Epithelial cell of proximal tubule (primary cell): Measurements from ENCODE around the gene RBM38. TPM values are rescaled to one million over a fixed set of nuclear protein-coding genes. Genes with fewer than 3 reads are reported as not detected.

Experiments used
- DNase-seq: peaks from one replicate; pipeline ENCODE4 v3.0.0-alpha.2; 2011; ENCODE audit warnings: low read depth
- H3K4me3 ChIP-seq: 2 replicates; pipeline ENCODE4 v1.5.1; 2011; ENCODE audit warnings: low read depth, mild to moderate bottlenecking, low read length
- total RNA-seq: library from RNA; depleted of rRNA; stranded (reverse); fragments of >200 nt; gene quantifications from 2 replicates; pipeline ENCODE4 v1.2.3, GENCODE V29; 2015
- TF ChIP-seq, protein P1 (sequence below): conservative IDR thresholded peaks from 2 replicates; pipeline ENCODE4 v1.5.1; 2012; ENCODE audit warnings: low read depth, mild to moderate bottlenecking, low read length

RBM38 gene
- total RNA-seq, 1 donor from 2014 or later, result 36.8 TPM

DNA sequence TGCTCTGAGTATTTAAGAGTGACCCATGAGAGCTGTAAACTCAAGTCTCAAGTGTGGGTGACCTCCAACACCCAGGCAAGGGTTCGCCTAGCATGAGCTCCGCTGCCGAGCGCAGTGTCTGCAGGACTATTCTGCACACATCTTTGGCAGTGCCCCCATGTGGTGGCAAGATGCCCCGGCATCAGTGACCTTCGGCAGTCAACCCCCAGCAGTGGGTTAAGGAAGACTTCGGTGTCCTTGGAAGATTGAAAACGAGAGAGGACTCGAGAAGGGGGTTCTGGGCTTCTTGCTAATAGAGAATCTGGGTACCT lies 43.1 kb downstream of the RBM38 start:
- DNase-seq, result no peak
- H3K4me3 ChIP-seq, result no peak overlapping the region
- TF ChIP-seq, protein P1, sequence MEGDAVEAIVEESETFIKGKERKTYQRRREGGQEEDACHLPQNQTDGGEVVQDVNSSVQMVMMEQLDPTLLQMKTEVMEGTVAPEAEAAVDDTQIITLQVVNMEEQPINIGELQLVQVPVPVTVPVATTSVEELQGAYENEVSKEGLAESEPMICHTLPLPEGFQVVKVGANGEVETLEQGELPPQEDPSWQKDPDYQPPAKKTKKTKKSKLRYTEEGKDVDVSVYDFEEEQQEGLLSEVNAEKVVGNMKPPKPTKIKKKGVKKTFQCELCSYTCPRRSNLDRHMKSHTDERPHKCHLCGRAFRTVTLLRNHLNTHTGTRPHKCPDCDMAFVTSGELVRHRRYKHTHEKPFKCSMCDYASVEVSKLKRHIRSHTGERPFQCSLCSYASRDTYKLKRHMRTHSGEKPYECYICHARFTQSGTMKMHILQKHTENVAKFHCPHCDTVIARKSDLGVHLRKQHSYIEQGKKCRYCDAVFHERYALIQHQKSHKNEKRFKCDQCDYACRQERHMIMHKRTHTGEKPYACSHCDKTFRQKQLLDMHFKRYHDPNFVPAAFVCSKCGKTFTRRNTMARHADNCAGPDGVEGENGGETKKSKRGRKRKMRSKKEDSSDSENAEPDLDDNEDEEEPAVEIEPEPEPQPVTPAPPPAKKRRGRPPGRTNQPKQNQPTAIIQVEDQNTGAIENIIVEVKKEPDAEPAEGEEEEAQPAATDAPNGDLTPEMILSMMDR, result peak; percentile 39

DNA sequence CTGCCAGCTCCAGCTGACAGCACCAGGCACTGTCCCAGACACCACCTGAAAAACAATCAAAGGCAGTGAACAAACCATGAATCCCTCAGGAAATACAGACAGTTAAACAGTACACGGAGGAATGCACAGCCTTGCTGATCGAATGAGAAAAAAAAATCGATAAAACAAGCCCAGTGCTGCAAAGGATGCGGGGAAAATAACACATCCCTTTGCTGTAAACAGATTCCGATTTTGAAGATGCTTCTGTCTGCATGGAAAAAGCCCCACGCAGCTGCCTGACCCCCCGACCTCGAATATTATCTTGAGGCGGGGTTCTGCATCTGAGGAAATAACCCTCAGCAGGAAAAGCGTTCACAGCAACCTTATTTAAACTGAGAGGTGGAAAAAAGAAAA lies 43.9 kb downstream of the RBM38 start:
- TF ChIP-seq, protein P1, result no peak
- H3K4me3 ChIP-seq, result no peak overlapping the region
- DNase-seq, result no peak

DNA sequence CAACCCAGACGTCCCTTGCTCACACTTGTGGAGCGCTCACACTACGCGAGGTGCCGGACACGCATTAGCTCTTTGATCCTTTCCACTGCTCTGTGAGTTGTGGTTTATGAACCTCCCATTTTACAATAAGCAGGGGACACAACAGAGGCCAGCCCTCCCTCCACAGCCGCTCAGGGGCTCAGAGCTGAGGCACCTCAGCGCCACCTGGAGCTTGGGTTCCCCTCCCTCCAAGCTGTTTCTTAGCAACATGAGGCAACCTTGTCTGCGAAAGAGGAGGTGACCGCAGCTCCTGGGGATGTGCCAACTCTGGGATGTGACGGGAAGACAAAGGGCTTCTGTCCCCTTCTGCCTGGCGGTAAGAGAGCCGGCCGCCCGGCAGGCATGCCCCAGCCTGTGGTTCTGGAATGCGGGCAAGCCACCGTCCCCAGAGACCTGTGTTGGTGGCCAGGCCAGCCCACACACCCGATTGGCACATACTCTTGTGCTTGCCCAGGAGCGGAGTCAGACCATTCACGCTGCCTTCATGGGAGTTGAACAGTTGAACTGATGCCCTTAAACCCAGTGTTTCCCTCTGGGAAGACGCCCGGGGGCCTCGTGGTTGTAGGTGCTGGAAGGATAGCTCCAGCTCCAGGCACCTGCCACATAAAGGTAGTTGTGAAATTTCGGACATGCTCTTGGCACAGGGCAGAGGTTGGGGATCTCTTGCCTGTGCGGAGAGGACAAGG lies 44.5 kb downstream of the RBM38 start:
- no peak overlapping the region for H3K4me3 ChIP-seq
- DNase-seq, result no peak
- TF ChIP-seq, protein P1, result no peak

DNA sequence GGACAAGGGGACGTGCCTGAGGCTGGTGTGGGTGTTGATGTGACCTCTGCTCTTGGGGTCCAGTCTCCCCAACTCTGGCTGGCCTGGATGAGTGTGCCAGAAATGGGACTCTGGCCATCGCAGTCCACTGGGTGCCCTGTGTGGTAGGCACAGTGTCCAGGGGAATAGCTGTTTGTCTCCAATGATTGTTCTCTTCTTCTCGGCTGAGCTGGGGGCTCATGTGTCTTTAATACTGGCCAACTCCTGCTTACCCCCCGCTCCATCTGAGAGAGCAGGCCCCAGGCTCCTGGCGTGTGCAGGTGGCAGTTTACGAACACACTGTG lies 45.0 kb downstream of the RBM38 start:
- H3K4me3 ChIP-seq, result no peak overlapping the region
- no peak for DNase-seq
- TF ChIP-seq, protein P1, result no peak

DNA sequence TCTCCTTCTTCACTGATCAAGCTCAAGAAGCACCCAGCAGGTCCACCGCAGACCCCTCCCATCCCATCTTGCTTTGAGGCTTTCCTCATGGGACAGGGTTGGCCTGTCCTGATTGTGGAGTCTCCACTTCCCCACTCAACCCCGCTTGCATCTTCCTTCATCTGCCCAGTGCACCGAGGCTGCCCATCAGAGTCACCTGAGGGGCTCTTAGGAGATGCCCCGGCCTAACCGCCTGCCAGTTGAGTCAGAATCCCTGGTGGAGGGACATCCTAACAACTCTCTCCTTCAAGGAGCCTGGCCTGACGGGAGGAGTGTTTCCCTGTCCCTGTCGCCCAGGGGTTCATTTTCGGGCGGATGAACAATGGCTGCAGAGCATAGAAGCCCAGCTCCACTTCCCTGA lies 46.1 kb downstream of the RBM38 start:
- TF ChIP-seq, protein P1, result no peak
- DNase-seq, result no peak
- H3K4me3 ChIP-seq, result no peak overlapping the region

DNA sequence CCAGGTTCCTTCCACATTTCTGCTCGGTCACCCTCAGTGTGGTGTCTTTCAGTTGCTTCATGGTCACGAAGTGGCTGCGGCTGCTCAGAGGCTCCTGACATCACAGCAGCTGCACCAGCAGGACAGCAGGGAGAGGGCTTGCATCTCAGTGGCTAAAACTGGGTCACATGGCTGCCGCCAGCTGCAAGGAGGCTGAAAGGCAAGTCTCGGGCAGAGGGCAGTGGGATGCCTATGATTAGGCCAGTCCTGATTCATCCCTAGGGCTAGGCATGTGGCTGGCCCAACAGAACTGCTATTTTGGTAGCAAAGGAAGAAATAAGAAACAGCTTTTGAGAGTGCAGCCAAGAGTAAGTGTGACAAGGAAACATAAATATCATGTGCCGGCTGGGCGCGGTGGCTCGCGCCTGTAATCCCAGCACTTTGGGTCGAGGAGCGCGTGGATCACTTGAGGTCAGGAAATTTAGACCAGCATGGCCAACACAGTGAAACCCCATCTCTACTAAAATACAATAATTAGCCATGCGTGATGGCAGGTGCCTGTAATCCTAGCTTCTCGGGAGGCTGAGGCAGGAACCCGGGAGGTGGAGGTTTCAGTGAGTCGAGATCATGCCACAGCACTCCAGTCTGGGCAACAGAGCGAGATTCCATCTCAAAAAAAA lies 46.6 kb downstream of the RBM38 start:
- H3K4me3 ChIP-seq, result no peak overlapping the region
- DNase-seq, result no peak
- TF ChIP-seq, protein P1, result no peak

DNA sequence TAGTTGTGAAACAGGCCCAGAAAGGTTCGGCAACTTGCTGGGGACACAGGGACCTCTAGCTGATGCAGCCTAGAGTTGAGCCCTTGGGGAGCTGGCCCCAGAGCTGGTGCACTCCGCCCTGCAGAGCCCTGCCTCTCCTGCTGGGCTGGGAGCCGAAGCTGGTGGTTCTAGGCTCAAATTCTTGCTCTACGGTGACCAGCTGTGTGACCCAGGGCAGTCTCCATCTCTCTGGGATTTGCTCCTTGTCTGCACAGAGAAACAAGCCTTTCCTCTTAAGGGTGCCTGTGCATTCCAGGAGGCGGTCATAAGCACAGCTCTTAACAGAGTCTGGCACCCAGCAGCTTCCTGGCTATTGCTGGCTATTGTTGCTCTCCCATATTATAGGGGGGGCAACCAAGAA lies 47.4 kb downstream of the RBM38 start:
- no peak for DNase-seq
- no peak overlapping the region for H3K4me3 ChIP-seq
- TF ChIP-seq, protein P1, result no peak
